Uterus (tissue), 2 donors: ENCODE measurements around the gene FBXW12.

Experiments used
- CTCF ChIP-seq, 4 experiments: fragments of 200-600 bp in 2 of 4; fragments of 450-650 bp in 2 of 4; sonication (generic) in 2 of 4; IDR thresholded peaks; one replicate each; pipeline ENCODE4 v1.5.1; 2016 to 2019; ENCODE audit warnings: antibody characterized with exemption in 4 of 4, mild to moderate bottlenecking in 2 of 4, moderate library complexity in 1 of 4
- POLR2A ChIP-seq, 2 donors: fragments of 450-650 bp; IDR thresholded peaks; one replicate each; pipeline ENCODE4 v1.6.1; 2016; ENCODE audit warnings: antibody characterized with exemption in 2 of 2, mild to moderate bottlenecking in 1 of 2, moderate library complexity in 1 of 2

GRCh38 chr3:48422681-48423080 lies 50.7 kb downstream of the FBXW12 start:
- TF ChIP-seq POLR2A (IDR thresholded peaks at IDR 0.05): no peak
- TF ChIP-seq CTCF (IDR thresholded peaks at IDR 0.05): no peak
